WI38 (cell line): ENCODE data around the gene CKS1B.
A peak's percentile ranks its signal among the peaks of the same experiment; 100 is the strongest.

ENCODE experiments used
- H3K4me3 ChIP-seq: 2 replicates; pipeline ENCODE4 v1.5.1; 2011; ENCODE audit warnings: low read depth, mild to moderate bottlenecking, control low read depth, low read length
- TF ChIP-seq, protein P1 (sequence below): IDR thresholded peaks from 2 replicates; pipeline ENCODE4 v1.5.1; 2012; ENCODE audit warnings: low read depth, mild to moderate bottlenecking, control low read depth, low read length

The CKS1B gene

DNA sequence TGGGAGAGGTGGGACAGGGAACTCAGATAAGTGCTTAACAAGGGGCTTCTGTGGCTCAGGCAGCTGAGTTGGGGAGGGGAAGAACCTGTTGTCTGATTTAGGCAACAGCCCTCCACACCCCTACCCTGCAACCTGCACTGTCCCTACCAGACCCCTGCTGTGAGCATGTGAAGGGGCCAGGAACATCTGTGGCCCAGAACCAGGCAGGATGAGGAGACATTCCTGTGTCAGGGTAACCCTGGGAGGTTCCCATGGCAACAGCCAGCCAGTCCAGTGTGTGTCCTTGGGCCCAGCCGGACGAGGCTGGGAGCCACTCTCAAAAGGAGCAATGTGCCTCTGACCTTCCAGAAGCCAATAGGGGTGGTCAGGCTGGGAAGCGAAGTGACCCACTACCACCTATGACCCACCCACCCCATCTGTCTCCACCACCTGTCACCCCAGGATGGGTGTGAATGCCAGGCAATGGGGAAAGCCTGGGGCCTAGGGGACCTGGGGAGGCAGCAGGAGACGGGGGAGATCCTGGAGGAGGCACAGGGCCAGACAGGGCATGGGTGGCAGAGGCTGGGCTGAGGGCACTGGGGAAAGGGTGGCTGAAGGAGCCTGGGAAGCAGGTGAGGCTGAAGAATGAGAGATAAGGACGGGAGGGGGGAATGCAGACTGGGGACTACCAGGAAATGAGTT lies 33.0 kb upstream of the CKS1B start:
- TF ChIP-seq, protein P1, sequence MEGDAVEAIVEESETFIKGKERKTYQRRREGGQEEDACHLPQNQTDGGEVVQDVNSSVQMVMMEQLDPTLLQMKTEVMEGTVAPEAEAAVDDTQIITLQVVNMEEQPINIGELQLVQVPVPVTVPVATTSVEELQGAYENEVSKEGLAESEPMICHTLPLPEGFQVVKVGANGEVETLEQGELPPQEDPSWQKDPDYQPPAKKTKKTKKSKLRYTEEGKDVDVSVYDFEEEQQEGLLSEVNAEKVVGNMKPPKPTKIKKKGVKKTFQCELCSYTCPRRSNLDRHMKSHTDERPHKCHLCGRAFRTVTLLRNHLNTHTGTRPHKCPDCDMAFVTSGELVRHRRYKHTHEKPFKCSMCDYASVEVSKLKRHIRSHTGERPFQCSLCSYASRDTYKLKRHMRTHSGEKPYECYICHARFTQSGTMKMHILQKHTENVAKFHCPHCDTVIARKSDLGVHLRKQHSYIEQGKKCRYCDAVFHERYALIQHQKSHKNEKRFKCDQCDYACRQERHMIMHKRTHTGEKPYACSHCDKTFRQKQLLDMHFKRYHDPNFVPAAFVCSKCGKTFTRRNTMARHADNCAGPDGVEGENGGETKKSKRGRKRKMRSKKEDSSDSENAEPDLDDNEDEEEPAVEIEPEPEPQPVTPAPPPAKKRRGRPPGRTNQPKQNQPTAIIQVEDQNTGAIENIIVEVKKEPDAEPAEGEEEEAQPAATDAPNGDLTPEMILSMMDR = no peak
- H3K4me3 ChIP-seq = no peak overlapping the region

DNA sequence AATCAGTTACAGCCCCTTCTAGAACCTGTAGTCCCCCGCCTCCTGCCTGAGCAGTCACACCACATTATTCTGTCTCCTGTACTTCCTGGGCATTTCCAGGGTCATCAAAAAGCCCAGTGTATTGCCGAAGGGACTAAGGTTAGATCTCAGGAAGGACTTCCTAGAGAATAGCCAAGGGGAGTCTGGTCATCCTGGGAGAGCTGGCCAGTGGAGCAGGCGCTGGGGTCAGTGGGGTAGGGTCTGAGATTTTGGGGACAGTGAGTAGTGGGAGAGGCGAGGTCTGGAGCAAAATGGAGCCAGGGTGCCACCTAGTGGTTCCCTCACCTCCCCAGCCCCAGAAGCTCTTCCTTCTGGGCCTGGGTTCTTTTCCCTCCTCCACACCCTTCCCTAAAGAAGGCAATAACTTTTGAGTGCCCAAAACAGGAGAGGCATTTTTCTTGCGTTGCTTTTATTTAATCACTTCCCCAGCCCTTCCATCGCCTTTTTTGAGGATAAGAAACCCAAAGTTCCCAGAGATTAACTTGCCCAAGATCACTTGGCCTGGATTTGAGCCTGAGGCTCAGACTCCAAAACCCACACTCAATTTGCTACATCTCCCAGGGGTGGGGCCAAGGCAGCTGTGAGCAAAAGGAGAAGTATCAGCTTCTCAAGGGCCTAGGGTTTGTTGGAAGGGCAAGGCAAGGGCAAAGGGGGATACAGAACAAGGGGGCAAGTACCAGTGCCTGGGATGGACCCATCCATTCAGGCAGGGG lies 30.7 kb upstream of the CKS1B start:
- TF ChIP-seq, protein P1 = peak; percentile 79
- H3K4me3 ChIP-seq = no peak overlapping the region

DNA sequence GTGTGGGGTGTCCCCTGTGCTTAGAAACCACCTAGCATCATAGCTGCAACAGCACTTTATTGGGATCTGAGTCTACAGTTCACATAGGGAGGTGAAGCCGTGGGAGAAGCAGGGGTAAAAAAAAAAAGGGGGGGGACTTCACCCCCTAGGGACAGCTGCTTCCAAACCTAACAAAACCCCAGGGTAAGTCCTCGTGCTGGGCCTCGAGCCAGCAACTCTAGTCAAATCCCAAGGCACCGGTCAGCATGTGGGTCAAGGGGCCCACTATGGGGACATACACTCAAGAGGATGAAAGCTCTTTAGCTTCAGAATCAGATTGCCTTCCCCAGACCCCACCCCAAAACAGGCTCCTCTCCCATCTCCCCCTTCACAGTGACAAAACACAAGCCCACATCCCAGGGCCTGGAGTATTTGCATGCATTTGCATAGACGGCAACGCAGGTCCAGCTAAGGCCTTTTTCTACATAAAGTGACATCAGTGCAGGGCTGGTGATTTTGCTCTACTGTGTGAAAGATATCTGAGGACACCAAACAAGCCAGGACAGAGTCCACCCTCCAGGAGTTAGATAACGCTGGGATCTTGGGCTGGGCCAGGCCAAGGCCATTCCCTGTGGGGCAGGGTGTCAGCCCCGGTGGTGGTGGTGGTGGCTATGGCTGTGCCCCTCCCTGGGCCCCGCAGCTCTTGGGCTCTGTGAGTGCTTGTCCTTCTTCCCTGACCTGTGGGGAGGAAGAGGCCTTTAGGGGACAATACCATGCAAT lies 29.9 kb upstream of the CKS1B start:
- TF ChIP-seq, protein P1 = no peak
- no peak overlapping the region for H3K4me3 ChIP-seq

DNA sequence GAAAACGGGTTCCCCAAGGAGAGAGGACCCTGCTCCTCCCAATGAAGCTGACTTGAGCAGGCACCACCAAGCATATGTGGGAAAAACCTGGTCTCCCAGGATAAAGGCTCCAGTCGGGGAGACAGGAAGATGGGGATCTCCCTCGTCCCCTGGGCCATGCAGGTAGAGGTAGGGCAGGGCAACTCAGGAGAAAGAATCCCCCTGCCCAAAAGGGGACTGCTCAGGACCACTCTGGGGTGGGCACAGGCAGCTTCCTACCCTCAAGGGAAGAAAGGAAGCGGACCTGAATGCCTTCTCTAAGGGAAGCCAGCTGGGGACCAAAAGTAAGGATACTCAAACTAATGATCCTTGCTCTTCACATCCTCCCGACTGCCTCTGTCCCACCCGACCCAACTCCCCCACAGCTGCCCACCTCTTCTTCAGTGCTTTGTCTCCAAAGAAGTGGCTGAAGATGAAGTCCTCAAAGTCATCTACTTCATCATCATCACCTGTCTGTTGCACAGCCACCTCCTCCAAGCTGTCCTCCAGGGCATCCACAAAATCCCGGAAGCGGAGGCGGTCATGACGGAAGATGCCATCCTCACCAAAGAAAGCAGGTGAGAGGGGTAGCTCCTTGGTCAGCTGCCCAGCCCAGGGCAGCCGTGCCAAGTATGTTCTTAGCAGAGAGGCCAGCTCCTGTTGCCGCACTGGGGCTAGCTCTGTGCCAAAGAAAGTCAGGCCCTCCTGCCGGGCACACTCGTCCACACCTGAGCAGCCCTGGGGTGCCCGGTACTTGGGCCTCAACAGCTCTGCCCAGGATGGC lies 29.1 kb upstream of the CKS1B start:
- H3K4me3 ChIP-seq = no peak overlapping the region

DNA sequence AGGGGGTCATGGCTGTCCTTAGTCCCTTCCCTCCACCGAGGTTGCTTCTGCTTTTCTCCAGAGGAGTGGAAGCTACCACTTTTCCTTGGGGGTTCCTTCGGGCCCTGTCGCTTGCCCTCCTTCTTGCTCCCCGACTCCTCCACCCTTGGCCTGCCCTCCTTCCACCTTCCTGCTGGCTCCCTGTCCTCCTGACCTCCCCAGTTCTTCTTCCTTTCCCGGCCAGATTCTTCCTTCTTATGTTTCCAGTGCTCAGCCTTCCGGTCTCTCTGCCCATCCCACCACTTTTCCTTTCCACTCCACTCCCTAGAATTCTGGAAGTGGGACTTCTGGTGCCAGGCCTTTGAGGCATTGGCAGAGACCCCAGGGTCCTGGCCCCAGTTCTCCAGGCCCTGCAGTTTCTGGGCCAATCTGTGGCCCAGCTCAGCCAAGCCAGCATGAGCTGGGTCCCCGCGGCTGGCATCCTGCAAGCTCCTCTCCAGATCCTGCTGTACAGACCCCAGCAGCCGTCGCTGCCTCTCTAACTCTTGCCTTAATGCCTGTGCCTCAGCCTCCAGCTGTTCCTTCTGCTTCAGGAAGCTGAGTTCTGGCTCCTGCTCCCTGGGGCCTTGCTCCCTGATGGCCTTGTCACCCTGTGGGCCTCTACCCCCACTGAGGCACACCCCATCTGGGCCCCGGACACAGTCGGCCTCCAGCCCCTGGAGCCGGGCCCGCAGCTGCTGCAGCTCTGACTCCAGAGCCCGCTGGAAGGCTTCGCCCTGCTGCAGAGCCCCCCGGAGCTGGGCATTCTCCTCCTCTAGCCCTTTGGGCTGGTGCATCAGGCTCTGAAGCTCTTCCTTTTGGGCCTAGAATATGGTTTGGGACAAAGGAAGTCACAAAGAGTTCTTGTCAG lies 28.3 kb upstream of the CKS1B start:
- TF ChIP-seq, protein P1 = no peak
- H3K4me3 ChIP-seq = no peak overlapping the region

More for the DNA sequence above, 29.1 kb upstream of the CKS1B start:
- TF ChIP-seq, protein P1 = no peak

DNA sequence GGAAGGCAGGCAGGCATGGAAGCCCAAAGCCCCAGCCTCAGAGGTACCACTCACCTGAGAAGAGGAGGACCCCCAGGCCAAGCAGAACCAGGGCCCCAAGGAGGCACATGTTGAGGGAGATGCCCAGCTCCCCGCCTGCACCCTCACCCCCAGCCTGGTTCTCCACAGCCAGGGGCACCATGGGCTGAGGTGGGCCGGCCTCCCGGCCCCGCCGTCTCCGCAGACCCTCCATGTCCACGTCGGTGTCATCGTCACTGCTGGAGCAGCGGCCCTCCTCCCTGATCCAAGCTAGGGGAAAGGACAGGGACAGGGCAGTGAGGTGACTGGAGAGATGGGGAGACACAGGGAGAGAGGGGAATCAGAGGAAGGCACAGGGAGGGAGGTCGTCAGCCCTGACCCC lies 26.4 kb upstream of the CKS1B start:
- H3K4me3 ChIP-seq = no peak overlapping the region
- TF ChIP-seq, protein P1 = no peak
